Hepatocyte (in vitro differentiated cells): ENCODE results near the gene C10orf67. TPM values are rescaled to one million over a fixed set of nuclear protein-coding genes. Genes with fewer than 3 reads are reported as not detected.
A peak's percentile ranks its signal among the peaks of the same experiment; 100 is the strongest.

ENCODE experiments used
- DNase-seq: peaks from one replicate; pipeline ENCODE4 v3.0.0-alpha.2; 2016; ENCODE audit warnings: low spot score
- H2AFZ ChIP-seq: fragments of 200-600 bp; sonication (generic); 2 replicates; pipeline ENCODE4 v1.6.0; 2016; ENCODE audit warnings: antibody characterized with exemption, mild to moderate bottlenecking
- H3K27ac ChIP-seq: fragments of 200-600 bp; sonication (generic); 2 replicates; pipeline ENCODE4 v1.5.1; 2016; ENCODE audit warnings: mild to moderate bottlenecking
- H3K27me3 ChIP-seq: fragments of 200-600 bp; sonication (generic); 2 replicates; pipeline ENCODE4 v1.6.1; 2016
- H3K36me3 ChIP-seq: fragments of 200-600 bp; sonication (generic); replicated peaks from 2 replicates; pipeline ENCODE4 v1.5.1; 2016; ENCODE audit warnings: low read depth; ENCODE audit not compliant: insufficient read depth
- H3K4me1 ChIP-seq: fragments of 200-600 bp; sonication (generic); 2 replicates; pipeline ENCODE4 v1.5.1; 2016; ENCODE audit warnings: mild to moderate bottlenecking, moderate library complexity; ENCODE audit not compliant: insufficient read depth
- H3K4me2 ChIP-seq: fragments of 200-600 bp; sonication (generic); 2 replicates; pipeline ENCODE4 v1.6.0; 2016
- H3K4me3 ChIP-seq: fragments of 200-600 bp; sonication (generic); 2 replicates; pipeline ENCODE4 v1.5.1; 2016; ENCODE audit warnings: mild to moderate bottlenecking
- H3K79me2 ChIP-seq: fragments of 200-600 bp; sonication (generic); 2 replicates; pipeline ENCODE4 v1.6.0; 2017; ENCODE audit warnings: mild to moderate bottlenecking
- H3K9me2 ChIP-seq: fragments of 200-600 bp; sonication (generic); replicated peaks from 2 replicates; pipeline ENCODE4 v1.6.0; 2017; ENCODE audit warnings: mild to moderate bottlenecking; ENCODE audit not compliant: insufficient read depth
- H3K9me3 ChIP-seq: fragments of 200-600 bp; sonication (generic); 2 replicates; pipeline ENCODE4 v1.5.1; 2016; ENCODE audit warnings: low read depth, mild to moderate bottlenecking
- H4K20me1 ChIP-seq: fragments of 200-600 bp; sonication (generic); 2 replicates; pipeline ENCODE4 v1.6.0; 2016; ENCODE audit warnings: mild to moderate bottlenecking; ENCODE audit not compliant: insufficient read depth, poor library complexity, severe bottlenecking
- EZH2 ChIP-seq: fragments of 200-600 bp; sonication (generic); IDR thresholded peaks from 2 replicates; pipeline ENCODE4 v1.6.1; 2016; ENCODE audit warnings: antibody characterized with exemption, mild to moderate bottlenecking, borderline replicate concordance
- EZH2phosphoT487 ChIP-seq: fragments of 200-600 bp; sonication (generic); IDR thresholded peaks from one replicate; pipeline ENCODE4 v1.6.1; 2018; ENCODE audit warnings: antibody characterized with exemption, mild to moderate bottlenecking, low read depth, moderate library complexity; ENCODE audit not compliant: unreplicated experiment, severe bottlenecking
- WGBS: methylation state at CpG from one replicate; pipeline ENCODE4 v1.1.6; 2016; ENCODE audit warnings: low lambda C conversion rate; ENCODE audit errors: missing lambda C conversion rate; 5-methylcytosine and 5-hydroxymethylcytosine counted together
- polyA plus RNA-seq: library from polyadenylated mRNA; unstranded; fragments of >200 nt; fragmentation: Nextera tagmentation; extraction: Ambion mirVana; gene quantifications from 2 replicates; pipeline ENCODE4 v1.2.1, GENCODE V29; 2016
- total RNA-seq: library from RNA; depleted of rRNA; stranded (reverse); fragments of >200 nt; gene quantifications from 2 replicates; pipeline ENCODE4 v1.2.3, GENCODE V29; 2014
- TF ChIP-seq, protein P1 (sequence below): fragments of 200-600 bp; sonication (generic); IDR thresholded peaks from 2 replicates; pipeline ENCODE4 v1.5.1; 2016; ENCODE audit warnings: antibody characterized with exemption, mild to moderate bottlenecking; ENCODE audit not compliant: poor library complexity

Gene C10orf67
- total and polyA plus RNA-seq, 2 experiments from 2014 or later, result 0.10 TPM; not detected in 1

DNA sequence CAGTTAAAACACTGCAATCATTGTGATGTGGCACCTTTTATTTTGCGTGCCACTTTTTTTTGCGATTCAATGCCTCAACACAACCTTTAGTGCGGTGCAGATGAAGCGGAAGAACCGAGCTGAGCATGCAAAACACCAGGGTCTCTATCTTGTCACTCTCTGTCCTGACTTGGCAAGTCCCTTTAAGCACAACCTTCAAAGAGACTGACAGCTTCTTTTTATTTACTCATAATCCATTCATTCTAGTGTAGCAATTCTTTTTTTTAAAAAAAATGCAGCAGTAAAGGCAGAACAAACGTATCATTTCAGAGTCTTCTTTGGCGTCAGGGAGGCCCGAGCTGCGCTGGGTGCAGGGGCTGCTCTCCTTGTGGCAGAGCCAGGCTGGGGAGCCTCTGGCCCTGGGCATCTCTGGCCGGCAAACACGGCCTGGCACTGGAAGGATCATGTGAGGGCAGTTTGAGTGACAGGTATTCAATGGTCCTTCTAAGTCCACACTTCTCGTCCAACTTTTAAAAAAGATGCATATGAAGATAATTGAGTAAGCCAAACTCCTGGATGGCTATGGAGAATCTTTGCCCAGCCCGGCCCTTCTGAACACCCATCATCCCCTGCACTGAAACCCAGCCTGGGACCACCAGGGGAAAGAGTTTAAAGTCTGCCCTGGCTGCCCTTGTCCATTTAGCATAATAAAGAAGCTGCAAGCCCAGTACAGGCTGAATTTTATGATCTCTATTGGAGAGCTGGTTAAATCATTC lies 148.6 kb downstream of the C10orf67 start:
- WGBS, result 16% methylated on average over 13 of the region's 13 CpGs

DNA sequence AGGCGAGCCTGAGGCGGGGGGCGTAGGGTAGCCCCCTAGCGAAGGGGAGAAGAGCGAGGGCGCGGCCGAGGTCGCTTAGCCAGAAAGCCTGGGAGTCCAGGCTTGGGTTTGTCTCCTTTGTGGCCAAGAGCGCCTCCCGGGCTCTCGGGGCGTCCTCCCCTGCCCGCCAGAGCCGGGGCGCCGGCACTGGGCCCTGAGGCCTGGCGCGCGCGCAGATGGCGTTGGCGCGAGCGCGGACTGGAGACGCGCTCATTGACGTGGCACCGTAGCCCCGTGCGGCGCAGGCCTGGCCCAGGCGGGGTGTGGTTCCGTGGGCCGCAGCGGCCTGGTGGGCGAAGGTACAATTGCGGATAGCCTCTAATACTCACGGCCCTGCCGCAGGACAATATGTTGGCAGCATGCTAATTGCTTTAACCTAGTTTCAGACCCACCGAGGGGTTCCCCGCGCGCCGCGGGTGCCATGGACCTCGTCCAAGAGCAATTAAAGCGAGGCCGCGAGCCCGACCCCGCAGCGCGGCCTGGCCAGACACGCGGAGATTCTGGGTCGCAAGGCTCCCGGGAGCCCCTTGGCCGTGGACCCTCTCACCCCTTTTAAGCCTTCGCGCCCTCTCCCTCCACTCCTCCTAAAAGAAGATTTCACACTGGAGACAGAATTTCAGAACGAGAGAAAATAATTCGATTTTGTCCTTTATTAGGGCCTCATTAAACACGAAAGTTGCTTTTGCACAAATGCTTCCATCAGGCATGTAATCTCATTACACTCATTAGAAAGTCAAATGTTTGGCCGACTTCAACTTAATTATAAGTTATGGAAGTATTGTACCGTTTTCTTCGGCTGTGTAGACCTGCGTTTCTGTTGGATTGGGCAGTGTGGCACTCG lies 149.4 kb downstream of the C10orf67 start:
- Histone ChIP-seq H3K27me3 (peaks cover 94% of the 10 kb centered on the region), H3K36me3 (no peaks in the 10 kb centered on the region), H3K27ac (no peak overlapping the region), H3K4me2 (peak overlapping the region; percentile 62), H3K4me1 (no peaks in the 10 kb centered on the region), H3K9me2 (no peaks in the 10 kb centered on the region), H3K79me2 (no peaks in the 10 kb centered on the region), H2AFZ (no peak overlapping the region), H3K4me3 (no peak overlapping the region), H3K9me3 (no peaks in the 10 kb centered on the region), H4K20me1 (no peaks in the 10 kb centered on the region)
- DNase-seq, result no peak
- 10% methylated on average over 70 of the region's 70 CpGs for WGBS
- TF ChIP-seq, protein P1, sequence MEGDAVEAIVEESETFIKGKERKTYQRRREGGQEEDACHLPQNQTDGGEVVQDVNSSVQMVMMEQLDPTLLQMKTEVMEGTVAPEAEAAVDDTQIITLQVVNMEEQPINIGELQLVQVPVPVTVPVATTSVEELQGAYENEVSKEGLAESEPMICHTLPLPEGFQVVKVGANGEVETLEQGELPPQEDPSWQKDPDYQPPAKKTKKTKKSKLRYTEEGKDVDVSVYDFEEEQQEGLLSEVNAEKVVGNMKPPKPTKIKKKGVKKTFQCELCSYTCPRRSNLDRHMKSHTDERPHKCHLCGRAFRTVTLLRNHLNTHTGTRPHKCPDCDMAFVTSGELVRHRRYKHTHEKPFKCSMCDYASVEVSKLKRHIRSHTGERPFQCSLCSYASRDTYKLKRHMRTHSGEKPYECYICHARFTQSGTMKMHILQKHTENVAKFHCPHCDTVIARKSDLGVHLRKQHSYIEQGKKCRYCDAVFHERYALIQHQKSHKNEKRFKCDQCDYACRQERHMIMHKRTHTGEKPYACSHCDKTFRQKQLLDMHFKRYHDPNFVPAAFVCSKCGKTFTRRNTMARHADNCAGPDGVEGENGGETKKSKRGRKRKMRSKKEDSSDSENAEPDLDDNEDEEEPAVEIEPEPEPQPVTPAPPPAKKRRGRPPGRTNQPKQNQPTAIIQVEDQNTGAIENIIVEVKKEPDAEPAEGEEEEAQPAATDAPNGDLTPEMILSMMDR, result no peak
- TF ChIP-seq EZH2phosphoT487, result peak; percentile 79
- TF ChIP-seq EZH2, result peak; percentile 91

More for the DNA sequence above, 148.6 kb downstream of the C10orf67 start:
- no peaks in the 10 kb centered on the region for H3K9me3 ChIP-seq
- TF ChIP-seq EZH2, result no peak
- TF ChIP-seq, protein P1, result no peak
- TF ChIP-seq EZH2phosphoT487, result peak; percentile 18
- peaks cover 94% of the 10 kb centered on the region for H3K27me3 ChIP-seq
- no peak overlapping the region for H3K4me2 ChIP-seq
- H3K4me1 ChIP-seq, result no peaks in the 10 kb centered on the region
- H3K27ac ChIP-seq, result no peak overlapping the region
- H3K9me2 ChIP-seq, result no peaks in the 10 kb centered on the region
- H2AFZ ChIP-seq, result no peak overlapping the region
- DNase-seq, result no peak
- no peak overlapping the region for H3K4me3 ChIP-seq
- H4K20me1 ChIP-seq, result no peaks in the 10 kb centered on the region
- no peaks in the 10 kb centered on the region for H3K36me3 ChIP-seq
- H3K79me2 ChIP-seq, result no peaks in the 10 kb centered on the region

DNA sequence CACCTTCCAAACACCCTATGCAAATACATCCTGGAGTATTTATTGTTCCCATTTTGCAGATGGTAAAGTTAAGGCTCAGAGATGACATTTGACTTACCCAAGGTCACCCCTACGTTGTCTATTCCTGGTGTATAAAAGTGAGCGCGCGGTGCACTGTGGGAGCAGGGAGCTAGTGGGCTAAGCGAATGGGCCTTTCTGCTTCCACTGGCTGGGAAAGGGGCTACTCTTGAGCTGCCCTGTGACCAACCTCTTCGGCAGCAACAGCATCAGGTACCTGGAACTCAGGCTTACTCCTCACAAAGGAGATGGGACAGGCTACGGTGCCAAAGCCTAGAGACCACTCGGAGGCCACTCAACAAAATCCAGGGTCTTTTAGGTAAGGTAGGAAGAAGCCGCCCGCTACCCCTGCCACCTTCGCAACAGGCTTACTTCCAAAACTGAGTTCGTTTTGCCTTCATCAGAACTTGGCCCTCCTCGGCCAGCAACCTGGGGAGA lies 150.1 kb downstream of the C10orf67 start:
- Histone ChIP-seq H3K36me3 (no peaks in the 10 kb centered on the region), H3K9me2 (no peaks in the 10 kb centered on the region), H4K20me1 (no peaks in the 10 kb centered on the region), H3K4me2 (peak overlapping the region; percentile 62), H3K4me1 (no peaks in the 10 kb centered on the region), H3K27me3 (peaks cover 94% of the 10 kb centered on the region), H3K79me2 (no peaks in the 10 kb centered on the region), H3K27ac (no peak overlapping the region), H2AFZ (no peak overlapping the region), H3K4me3 (no peak overlapping the region), H3K9me3 (no peaks in the 10 kb centered on the region)
- 32% methylated on average over 13 of the region's 13 CpGs for WGBS
- DNase-seq, result no peak
- TF ChIP-seq EZH2 (peak; percentile 39), EZH2phosphoT487 (no peak)
